Measurements from ENCODE around the gene UBL3.

UBL3 gene, protein sequence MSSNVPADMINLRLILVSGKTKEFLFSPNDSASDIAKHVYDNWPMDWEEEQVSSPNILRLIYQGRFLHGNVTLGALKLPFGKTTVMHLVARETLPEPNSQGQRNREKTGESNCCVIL

DNA sequence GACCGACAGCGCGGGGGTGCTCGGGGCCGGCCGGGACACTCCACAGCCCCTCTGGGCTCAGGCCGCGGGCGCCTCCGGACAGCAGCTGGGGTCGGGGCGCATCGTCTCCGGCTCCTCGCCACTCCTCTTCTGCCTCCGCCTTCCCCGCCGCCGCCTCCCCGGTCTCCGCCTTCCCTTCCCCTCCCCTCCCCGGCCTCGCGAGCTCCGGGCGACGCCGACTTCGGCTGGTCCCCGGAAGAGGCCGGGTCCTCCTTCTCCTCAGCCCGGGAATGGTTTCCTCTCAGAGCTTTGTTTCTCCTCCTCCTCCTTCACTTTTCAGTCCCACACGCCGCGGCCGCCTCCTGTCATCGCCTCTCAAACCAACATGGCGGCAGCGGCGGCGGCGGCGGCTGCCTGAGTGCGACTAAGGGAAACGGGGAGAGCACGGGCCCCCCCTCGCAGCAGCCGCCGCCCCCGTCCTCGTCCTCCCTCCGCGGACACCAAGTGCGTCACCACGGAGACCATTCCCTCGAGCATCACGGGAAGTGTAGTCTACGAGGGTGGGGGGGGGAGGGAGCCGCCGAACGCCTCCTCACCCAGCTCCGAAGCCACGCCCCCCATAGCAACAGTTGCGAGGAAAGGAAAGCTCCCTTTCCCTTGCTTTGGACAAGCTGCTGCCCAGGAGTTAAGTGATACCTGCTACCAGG lies at the start of gene UBL3:
UBL3 (minus strand) TSS at position 405 of the 686 bp plus-strand sequence. CDS start 1,079 bp downstream, outside the sequence.
- DNase-seq: peak; percentile 67

DNA sequence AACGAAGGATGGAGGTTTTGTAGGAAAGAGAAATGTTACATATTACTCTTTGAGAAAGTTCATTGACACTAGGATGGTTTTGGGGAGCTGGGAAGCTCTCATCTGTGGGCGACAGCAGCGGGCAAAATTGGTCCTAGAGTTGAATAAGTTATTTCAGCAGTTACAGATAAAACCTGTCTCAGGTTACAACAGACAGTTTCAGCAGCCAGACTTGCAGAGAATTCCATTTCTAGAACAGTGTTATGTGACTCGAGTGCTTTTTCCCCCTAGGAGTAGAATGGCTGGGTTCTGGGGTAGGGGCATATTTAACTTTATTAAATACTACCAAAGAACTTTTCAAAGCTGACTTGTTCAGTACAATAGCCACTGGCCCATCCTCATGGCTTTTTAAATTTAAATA lies 46.7 kb upstream of the UBL3 start:
- no peak for DNase-seq

- no peak for DNase-seq
These were observed 43.0 kb upstream of the UBL3 start for GRCh38 chr13:29893438-29893837.

GRCh38 chr13:29892151-29892550 lies 41.7 kb upstream of the UBL3 start:
- DNase-seq: no peak

GRCh38 chr13:29889111-29889510 lies 38.7 kb upstream of the UBL3 start:
- DNase-seq: no peak

DNA sequence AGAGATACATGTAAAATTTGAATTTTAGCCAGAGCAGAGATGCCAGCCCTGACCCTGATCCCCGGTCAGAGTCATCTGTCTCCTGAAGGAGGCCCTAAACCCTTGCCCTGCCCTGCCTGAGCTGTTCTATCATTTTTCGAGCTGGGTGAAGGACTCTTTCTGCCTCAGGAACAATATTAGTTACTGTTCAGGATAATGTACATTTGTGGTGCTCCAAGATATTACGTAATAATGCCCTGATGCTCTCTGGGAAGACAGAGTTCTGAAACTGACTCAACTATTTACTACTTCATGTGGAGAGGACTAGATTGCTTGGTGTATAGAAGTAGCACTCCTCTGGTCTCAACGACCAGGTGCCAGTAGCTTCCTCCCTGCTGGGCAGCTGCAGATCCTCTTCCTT lies 37.9 kb upstream of the UBL3 start:
- DNase-seq: no peak

DNA sequence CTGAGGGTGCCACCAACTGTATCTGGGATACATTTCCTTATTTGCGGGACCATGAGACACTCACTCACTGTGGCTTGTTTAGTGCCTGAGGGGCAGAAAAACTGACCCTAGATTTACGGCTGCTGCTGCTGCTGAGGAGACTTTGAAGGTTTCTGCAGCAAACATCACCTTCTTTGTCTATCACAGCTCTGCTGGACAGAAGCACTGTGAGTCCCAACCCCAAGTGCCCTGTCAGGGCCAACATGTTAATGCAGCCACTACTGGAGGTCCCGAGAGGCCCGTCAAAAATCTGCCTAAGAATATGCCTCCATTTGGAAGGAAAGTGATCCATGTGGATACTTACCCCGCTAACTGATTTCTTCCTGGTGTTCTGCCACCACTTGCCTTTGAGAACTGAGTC lies 37.3 kb upstream of the UBL3 start:
- no peak for DNase-seq

GRCh38 chr13:29887030-29887557 lies 36.7 kb upstream of the UBL3 start:
- DNase-seq: no peak

DNA sequence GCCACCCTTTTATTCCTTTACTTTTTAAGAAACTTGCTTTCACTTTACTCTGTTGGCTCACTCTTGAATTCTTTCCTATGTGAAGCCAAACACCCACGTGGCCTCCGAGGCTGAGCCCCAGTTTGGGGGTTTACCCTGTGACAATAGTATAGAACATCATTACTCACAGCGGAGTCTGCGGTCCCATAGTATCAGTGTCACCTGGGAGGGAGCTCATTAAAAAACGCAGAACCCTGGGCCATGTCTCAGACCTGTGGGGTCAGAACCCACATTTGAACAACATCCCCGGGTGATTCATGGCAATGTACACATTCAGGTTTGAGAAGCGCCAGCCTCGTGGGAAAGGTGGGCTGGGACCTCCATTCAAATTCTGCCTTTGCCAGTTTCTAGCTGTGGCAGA lies 36.0 kb upstream of the UBL3 start:
- no peak for DNase-seq

DNA sequence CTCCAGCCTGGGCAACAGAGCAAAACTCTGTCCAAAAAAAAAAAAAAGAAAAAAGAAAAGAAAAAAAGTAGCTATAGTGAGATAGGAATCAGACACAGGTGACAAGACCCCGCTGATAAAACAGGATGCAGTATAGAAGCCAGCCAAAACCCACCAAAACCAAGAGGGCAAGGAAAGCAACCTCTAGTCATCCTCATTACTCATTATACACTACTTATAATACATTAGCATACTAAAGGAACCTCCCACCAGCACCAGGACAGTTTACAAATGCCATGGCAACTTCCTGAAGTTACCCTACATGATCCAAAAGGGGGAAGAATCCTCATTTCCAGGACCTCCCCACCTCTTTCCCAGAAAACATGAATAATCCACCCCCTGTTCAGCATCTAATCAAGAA lies 35.6 kb upstream of the UBL3 start:
- DNase-seq: no peak

DNA sequence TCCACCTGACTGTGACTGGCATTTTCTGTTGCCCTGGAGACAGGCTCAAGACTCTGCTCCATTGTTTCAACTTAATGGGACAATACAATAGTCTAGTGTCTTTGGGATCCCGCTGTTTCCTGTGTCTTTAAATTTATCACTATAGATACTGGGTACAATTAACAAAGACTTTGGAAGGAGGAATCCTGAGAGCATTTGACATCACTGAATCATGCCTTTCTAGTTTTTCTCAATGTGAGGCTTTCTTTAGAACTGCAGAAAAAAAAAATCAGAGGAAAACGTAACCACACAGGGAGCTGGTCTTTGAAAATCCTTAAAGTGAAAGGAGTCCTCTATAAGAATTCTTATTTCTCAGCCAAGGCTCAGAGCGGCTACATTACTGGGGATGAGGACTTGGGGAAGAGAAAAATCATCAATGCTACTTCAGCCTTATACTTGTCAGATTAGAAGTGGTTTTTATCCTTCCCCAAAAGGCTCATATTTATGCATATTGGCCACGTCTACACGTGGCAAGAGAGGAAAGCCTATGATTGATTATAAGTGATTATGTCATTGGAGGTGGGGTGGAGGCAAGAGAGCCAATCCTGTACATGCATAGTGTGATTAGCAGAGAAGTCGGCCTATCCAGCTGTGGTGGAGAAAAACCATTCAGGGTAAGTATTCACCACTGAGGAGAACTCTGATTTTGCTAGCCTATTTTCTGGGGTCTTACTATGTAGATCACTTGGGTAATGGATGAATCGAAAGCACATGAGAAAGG lies 34.4 kb upstream of the UBL3 start:
- DNase-seq: no peak

DNA sequence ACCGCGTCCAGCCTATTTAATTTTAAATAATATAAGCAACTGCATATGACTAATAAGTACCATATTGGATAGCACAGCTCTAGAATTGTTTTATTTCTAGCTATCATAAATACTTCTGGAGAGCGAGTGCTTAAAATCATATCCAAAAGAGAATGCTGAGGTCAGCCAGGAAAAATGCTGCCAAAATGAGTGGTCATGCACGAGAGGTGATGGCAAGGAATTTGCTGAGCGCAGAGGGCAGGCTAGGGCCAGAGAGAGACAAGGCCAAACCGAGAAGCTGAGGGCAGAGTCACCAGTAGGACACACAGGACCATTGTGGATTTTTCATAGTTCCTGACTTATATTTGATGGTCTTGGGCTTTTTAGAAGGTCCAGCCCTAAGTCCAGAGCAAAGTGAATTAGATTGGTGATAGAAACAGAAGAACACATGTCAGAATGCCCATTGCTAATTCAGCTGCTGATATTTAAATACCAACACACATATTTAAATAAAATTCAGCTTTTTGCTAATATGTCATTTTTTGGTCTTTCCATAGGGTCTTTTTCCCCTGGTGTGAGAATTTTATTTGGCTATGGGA lies 33.6 kb upstream of the UBL3 start:
- no peak for DNase-seq

GRCh38 chr13:29882076-29882475 lies 31.7 kb upstream of the UBL3 start:
- no peak for DNase-seq

DNA sequence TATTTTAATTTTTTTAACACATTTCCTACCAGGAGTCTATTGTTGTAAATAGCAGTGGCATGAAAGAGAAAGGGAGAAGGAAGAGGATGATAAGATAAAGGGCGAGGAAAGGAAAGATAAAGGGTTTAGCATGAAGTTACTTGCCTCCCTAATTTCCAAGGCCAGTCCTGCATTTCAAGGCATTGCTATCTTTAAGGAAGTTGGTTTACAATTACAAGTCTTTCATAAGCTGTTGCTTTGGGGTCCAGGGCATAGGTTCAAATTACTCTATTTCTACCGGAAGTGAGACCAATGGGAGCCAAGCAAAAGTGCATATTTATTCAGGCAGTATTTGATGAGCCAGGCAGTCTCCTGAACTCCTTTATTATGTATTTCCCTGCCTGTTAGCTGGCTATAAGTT lies 27.7 kb upstream of the UBL3 start:
- no peak for DNase-seq

GRCh38 chr13:29877456-29878078 lies 27.1 kb upstream of the UBL3 start:
- no peak for DNase-seq

- no peak for DNase-seq
These were observed 25.2 kb upstream of the UBL3 start for GRCh38 chr13:29875646-29876045.

DNA sequence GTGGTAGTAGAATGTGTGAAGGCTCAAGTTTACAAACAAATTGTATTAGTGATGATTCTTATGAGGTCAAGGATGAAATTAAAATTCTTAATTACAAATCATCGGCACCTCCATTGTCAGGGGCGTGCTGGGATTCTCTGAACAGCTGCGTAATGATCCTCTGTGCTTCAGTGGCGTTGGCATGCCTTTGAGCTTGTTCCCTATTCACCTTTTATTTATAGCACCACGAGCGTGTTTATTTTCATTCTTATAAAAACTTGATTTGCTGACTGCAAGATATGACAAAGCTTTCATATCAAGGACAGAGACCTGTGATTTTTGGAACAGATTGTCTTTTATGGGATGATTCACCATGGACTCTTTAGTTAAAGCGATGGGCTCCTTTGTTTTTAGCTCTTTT lies 18.2 kb upstream of the UBL3 start:
- DNase-seq: no peak

DNA sequence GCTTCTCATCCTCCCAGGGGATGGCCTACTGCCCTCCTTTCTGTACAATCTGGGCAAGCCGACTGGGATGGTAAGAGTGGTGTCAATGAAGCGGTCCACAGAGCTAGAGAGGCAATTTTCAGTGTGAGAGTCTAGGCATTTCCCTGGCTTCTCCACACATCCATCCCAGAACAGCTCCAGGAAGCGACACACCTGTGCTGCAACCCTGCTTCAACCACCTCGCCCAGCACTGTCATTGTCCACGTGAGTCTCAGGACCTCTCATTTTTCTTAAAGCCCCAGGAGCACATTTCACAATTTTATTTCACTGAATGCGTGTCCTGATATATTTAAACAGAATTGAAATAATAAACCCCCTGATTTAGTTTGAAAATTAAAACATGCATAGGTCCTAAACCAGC lies 15.5 kb upstream of the UBL3 start:
- DNase-seq: no peak

GRCh38 chr13:29861694-29862110 lies 11.3 kb upstream of the UBL3 start:
- DNase-seq: no peak

DNA sequence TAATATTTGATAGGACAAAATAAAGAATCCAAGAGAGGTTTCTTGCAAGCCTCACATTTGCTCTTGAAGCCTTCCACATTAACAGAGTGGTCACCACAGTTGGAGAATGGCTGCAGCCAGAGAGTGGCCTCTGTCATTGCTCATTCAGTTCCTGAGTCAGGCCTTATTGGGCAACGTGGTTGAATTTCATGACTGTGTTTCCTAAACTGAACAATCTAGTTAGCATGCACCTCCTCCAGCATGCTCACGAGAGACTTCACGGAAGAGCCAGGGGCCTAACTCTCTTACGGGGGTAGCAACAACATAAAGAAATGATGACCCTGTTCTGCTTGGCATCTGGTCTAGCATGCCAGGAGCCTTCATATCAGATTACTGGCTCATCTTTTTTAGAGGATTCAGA lies 9.6 kb upstream of the UBL3 start:
- no peak for DNase-seq

- no peak for DNase-seq
These were observed 8.2 kb upstream of the UBL3 start for GRCh38 chr13:29858667-29859066.

DNA sequence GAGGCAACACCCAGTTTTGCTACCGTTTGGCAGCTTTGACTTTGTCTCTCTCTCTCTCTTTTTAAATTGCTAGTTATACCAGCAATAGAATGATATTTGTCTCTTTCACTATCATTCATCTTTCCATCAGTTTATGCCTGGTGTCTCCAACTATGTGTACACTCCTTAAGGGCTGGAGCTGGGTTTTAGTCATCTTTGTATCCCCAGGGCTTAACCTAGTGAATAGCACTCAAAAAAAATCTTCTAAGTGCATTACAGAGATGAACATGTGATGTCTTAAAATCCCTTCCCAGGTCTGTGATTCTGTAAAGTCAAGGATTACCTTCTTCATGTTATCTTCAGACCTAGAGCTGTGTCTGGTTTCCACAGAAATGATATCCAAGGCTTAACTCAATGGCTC lies 7.8 kb upstream of the UBL3 start:
- no peak for DNase-seq

- no peak for DNase-seq
These were observed 6.7 kb upstream of the UBL3 start for GRCh38 chr13:29857085-29857484.
